ENCODE results near the gene PRDM4.
"Not testable (repeated sequence)": the region's sequence is repeated elsewhere in the genome, so short reads cannot be mapped to it uniquely, and the experiment has no call there.

The PRDM4 gene

DNA sequence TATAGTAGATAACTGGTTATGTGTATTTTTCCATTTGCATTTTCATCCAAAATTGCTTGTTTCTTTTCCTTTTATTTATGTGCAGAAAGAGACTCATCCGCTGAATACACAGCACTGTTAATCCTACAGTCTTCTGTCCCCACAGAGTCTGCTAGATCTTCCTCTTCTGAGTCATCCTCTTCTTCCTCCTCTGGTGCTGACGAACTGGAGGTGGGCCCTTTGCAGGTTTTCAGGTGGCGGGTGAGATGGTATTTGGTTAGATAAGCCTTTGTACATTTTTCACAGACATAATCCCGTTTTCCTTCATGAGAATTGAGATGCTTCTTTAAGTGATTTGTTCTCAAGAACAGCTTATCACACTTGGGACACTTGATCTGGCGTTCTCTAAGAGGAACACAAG, 26.8 kb downstream of the PRDM4 start:
- DNase-seq (ENCODE audit: low spot score), result no peak
- TF ChIP-seq, protein P1, sequence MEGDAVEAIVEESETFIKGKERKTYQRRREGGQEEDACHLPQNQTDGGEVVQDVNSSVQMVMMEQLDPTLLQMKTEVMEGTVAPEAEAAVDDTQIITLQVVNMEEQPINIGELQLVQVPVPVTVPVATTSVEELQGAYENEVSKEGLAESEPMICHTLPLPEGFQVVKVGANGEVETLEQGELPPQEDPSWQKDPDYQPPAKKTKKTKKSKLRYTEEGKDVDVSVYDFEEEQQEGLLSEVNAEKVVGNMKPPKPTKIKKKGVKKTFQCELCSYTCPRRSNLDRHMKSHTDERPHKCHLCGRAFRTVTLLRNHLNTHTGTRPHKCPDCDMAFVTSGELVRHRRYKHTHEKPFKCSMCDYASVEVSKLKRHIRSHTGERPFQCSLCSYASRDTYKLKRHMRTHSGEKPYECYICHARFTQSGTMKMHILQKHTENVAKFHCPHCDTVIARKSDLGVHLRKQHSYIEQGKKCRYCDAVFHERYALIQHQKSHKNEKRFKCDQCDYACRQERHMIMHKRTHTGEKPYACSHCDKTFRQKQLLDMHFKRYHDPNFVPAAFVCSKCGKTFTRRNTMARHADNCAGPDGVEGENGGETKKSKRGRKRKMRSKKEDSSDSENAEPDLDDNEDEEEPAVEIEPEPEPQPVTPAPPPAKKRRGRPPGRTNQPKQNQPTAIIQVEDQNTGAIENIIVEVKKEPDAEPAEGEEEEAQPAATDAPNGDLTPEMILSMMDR (IDR thresholded peaks at IDR 0.05; ENCODE audit: borderline replicate concordance, control extremely low read depth, extremely low read depth, insufficient read depth, missing control alignments), result no peak
- in situ Hi-C loops (cut with MboI; ENCODE audit: low sequenced_read_pairs, unreplicated experiment), result no loop called here

- in situ Hi-C loops (cut with MboI; ENCODE audit: low sequenced_read_pairs, unreplicated experiment), result no loop called here
- DNase-seq (ENCODE audit: low spot score), result no peak
- TF ChIP-seq, protein P1 (IDR thresholded peaks at IDR 0.05; ENCODE audit: borderline replicate concordance, control extremely low read depth, extremely low read depth, insufficient read depth, missing control alignments), result no peak
Observed at GRCh38 chr12:107732365-107732764, 28.6 kb downstream of the PRDM4 start.

DNA sequence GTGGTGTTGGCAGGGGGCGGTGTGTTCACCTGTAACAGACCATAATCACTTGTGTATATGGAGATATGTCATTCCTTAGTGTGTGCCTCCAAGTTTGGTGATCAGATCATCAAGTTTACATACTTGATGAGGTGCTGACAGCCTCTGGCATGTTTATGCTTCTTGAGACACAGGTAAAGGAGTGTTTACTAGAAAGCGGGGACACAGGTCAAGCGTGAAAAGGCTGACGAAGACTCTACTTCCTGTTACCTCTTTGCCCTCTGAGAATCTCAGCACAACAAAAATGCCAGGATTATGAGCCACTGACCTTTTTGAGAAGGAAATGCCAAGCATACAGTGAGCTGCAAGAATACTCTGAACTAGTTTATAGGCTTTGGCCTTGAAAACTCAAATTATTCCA, 29.6 kb downstream of the PRDM4 start:
- in situ Hi-C loops (cut with MboI; ENCODE audit: low sequenced_read_pairs, unreplicated experiment), result no loop called here

DNA sequence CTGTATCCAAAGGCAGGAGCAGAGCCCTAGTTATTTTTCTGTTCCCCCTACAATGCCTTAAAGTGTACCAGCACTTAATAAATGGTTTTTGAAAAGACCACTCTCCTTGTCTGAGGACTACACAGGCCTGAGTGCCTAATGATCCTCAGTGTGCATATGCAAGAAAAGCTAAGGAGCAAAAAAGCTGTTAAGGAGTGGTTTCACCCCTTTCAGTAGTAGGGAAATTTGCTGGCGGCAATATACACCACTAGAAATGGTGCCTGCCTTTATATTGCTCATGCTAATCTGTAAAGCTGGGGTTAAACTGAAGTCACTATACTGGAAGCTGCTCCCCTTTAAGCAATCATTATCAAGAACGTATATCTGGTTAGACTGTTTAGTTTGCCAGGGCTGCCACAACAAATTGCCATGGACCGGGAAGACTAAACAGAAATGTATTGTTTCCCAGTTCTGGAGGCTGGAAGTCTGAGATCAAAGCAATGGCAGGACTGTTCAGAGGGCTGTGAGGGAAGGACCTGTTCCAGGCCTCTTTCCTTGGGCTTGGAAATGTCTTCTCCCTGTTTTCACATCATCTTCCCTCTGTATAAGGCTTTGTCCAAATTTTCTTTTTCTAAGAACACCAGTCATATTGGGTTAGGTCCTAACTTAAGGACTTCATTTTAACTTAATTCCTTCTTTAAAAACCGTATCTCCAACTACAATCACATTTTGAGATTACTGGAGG, 30.2 kb downstream of the PRDM4 start:
- in situ Hi-C loops (cut with MboI; ENCODE audit: low sequenced_read_pairs, unreplicated experiment), result no loop called here
- TF ChIP-seq, protein P1 (IDR thresholded peaks at IDR 0.05; ENCODE audit: borderline replicate concordance, control extremely low read depth, extremely low read depth, insufficient read depth, missing control alignments), result no peak
- DNase-seq (ENCODE audit: low spot score), result no peak

More for the DNA sequence above, 29.6 kb downstream of the PRDM4 start:
- TF ChIP-seq, protein P1 (IDR thresholded peaks at IDR 0.05; ENCODE audit: borderline replicate concordance, control extremely low read depth, extremely low read depth, insufficient read depth, missing control alignments), result no peak
- no peak for DNase-seq (ENCODE audit: low spot score)

- DNase-seq (ENCODE audit: low spot score); in situ Hi-C loops (cut with MboI; ENCODE audit: low sequenced_read_pairs, unreplicated experiment): not testable (repeated sequence)
Observed at GRCh38 chr12:107727742-107728141, 33.2 kb downstream of the PRDM4 start.

DNA sequence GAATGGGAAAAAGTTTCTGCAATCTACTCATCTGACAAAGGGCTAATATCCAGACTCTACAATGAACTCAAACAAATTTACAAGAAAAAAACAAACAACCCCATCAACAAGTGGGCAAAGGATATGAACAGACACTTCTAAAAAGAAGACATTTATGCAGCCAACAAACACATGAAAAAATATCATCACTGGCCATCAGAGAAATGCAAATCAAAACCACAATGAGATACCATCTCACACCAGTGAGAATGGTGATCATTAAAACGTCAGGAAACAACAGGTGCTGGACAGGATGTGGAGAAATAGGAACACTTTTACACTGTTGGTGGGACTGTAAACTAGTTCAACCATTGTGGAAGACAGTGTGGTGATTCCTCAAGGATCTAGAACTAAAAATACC, 33.6 kb downstream of the PRDM4 start:
- DNase-seq (ENCODE audit: low spot score); in situ Hi-C loops (cut with MboI; ENCODE audit: low sequenced_read_pairs, unreplicated experiment): not testable (repeated sequence)

- in situ Hi-C loops (cut with MboI; ENCODE audit: low sequenced_read_pairs, unreplicated experiment), result no loop called here
- TF ChIP-seq, protein P1 (IDR thresholded peaks at IDR 0.05; ENCODE audit: borderline replicate concordance, control extremely low read depth, extremely low read depth, insufficient read depth, missing control alignments), result no peak
- no peak for DNase-seq (ENCODE audit: low spot score)
Observed at GRCh38 chr12:107718606-107719005, 42.3 kb downstream of the PRDM4 start.

- TF ChIP-seq, protein P1 (IDR thresholded peaks at IDR 0.05; ENCODE audit: borderline replicate concordance, control extremely low read depth, extremely low read depth, insufficient read depth, missing control alignments), result no peak
- in situ Hi-C loops (cut with MboI; ENCODE audit: low sequenced_read_pairs, unreplicated experiment), result no loop called here
- no peak for DNase-seq (ENCODE audit: low spot score)
Observed at GRCh38 chr12:107715780-107716179, 45.2 kb downstream of the PRDM4 start.

- in situ Hi-C loops (cut with MboI; ENCODE audit: low sequenced_read_pairs, unreplicated experiment); DNase-seq (ENCODE audit: low spot score): not testable (repeated sequence)
Observed at GRCh38 chr12:107705522-107705921, 55.4 kb downstream of the PRDM4 start.
